HEK293T (cell line): ENCODE measurements around the gene CHAF1B.
A peak's percentile ranks its signal among the peaks of the same experiment; 100 is the strongest.

ENCODE experiments used
- CTCF ChIA-PET: fragments of 350-600 bp; formaldehyde crosslinking; extraction: SDS; loops from one replicate; lab custom pipeline; 2021; ENCODE audit warnings: antibody characterized with exemption, inconsistent platforms; lab: Yijun Ruan, JAX
- POLR2A ChIA-PET: fragments of 350-600 bp; formaldehyde crosslinking; extraction: SDS; loops from one replicate; lab custom pipeline; 2020; ENCODE audit warnings: antibody characterized with exemption, inconsistent platforms; lab: Yijun Ruan, JAX
- DNase-seq: peaks from one replicate; pipeline ENCODE4 v3.0.0; 2012; ENCODE audit warnings: mixed read lengths; ENCODE audit errors: extremely low spot score
- ARNT ChIP-seq: fragments of 450-650 bp; IDR thresholded peaks from 2 replicates; pipeline ENCODE4 v1.6.1; 2017; ENCODE audit warnings: mild to moderate bottlenecking
- BHLHE40 ChIP-seq: fragments of 450-650 bp; IDR thresholded peaks from 2 replicates; pipeline ENCODE4 v1.6.1; 2016; ENCODE audit warnings: mild to moderate bottlenecking, moderate library complexity, borderline replicate concordance
- CTBP1 ChIP-seq: fragments of 450-650 bp; IDR thresholded peaks from 2 replicates; pipeline ENCODE4 v1.6.1; 2016; ENCODE audit warnings: borderline replicate concordance
- ELF4 ChIP-seq: fragments of 450-650 bp; IDR thresholded peaks from 2 replicates; pipeline ENCODE4 v1.6.1; 2017; ENCODE audit warnings: antibody characterized with exemption
- FOXA1 ChIP-seq: fragments of 450-650 bp; IDR thresholded peaks from 2 replicates; pipeline ENCODE4 v1.6.1; 2016; ENCODE audit warnings: mild to moderate bottlenecking
- FOXK2 ChIP-seq: fragments of 450-650 bp; IDR thresholded peaks from 2 replicates; pipeline ENCODE4 v1.6.1; 2016; ENCODE audit warnings: mild to moderate bottlenecking
- FOXM1 ChIP-seq: fragments of 450-650 bp; IDR thresholded peaks from 2 replicates; pipeline ENCODE4 v1.6.1; 2017; ENCODE audit warnings: mild to moderate bottlenecking, borderline replicate concordance
- HDGF ChIP-seq: fragments of 450-650 bp; IDR thresholded peaks from 2 replicates; pipeline ENCODE4 v1.6.1; 2017; ENCODE audit warnings: antibody characterized with exemption, borderline replicate concordance
- L3MBTL2 ChIP-seq: fragments of 450-650 bp; conservative IDR thresholded peaks from 2 replicates; pipeline ENCODE4 v1.6.1; 2016; ENCODE audit warnings: mild to moderate bottlenecking
- LEF1 ChIP-seq: fragments of 450-650 bp; IDR thresholded peaks from 2 replicates; pipeline ENCODE4 v1.6.1; 2017; ENCODE audit warnings: mild to moderate bottlenecking, borderline replicate concordance
- NFRKB ChIP-seq: fragments of 450-650 bp; IDR thresholded peaks from 2 replicates; pipeline ENCODE4 v1.6.1; 2016; ENCODE audit warnings: mild to moderate bottlenecking, moderate library complexity
- PKNOX1 ChIP-seq: fragments of 450-650 bp; IDR thresholded peaks from 2 replicates; pipeline ENCODE4 v1.6.1; 2016
- SP1 ChIP-seq: fragments of 450-650 bp; IDR thresholded peaks from 2 replicates; pipeline ENCODE4 v1.6.1; 2017
- SUZ12 ChIP-seq: fragments of 450-650 bp; IDR thresholded peaks from 2 replicates; pipeline ENCODE4 v1.6.1; 2016; ENCODE audit warnings: mild to moderate bottlenecking
- TARDBP ChIP-seq: fragments of 450-650 bp; IDR thresholded peaks from 2 replicates; pipeline ENCODE4 v1.6.1; 2016
- ZNF384 ChIP-seq: fragments of 450-650 bp; IDR thresholded peaks from 2 replicates; pipeline ENCODE4 v1.6.1; 2016

Gene CHAF1B

GRCh38 chr21:36347962-36348328, 37.2 kb upstream of the CHAF1B start:
- ChIA-PET POLR2A (no interaction called here), CTCF (no interaction called here)
- TF ChIP-seq L3MBTL2 (no peak), FOXK2 (no peak), PKNOX1 (no peak), FOXA1 (no peak), LEF1 (no peak)
- DNase-seq: no peak

GRCh38 chr21:36349315-36349714, 35.9 kb upstream of the CHAF1B start:
- ChIA-PET POLR2A (no interaction called here), CTCF (no interaction called here)

GRCh38 chr21:36350282-36350910, 34.8 kb upstream of the CHAF1B start:
- ChIA-PET CTCF (interaction anchor here (0.6 kb wide), 1 partner anchor 109 kb away, joined by 3 read pairs; no protein-coding TSS in a partner anchor), POLR2A (no interaction called here)
- no peak for DNase-seq
- TF ChIP-seq SUZ12 (no peak), ZNF384 (no peak), FOXK2 (no peak), FOXM1 (no peak), FOXA1 (no peak), HDGF (no peak), SP1 (no peak), L3MBTL2 (no peak), NFRKB (no peak), BHLHE40 (no peak), ARNT (no peak), PKNOX1 (no peak)

More at GRCh38 chr21:36349315-36349714, 35.9 kb upstream of the CHAF1B start:
- no peak for TF ChIP-seq ELF4
- TF ChIP-seq L3MBTL2: no peak
- no peak for TF ChIP-seq HDGF
- TF ChIP-seq CTBP1: no peak
- TF ChIP-seq PKNOX1: no peak
- no peak for TF ChIP-seq FOXK2
- TF ChIP-seq ZNF384: no peak
- TF ChIP-seq NFRKB: no peak
- no peak for TF ChIP-seq BHLHE40
- no peak for TF ChIP-seq LEF1
- no peak for TF ChIP-seq SUZ12
- no peak for DNase-seq

GRCh38 chr21:36354918-36355680, 30.1 kb upstream of the CHAF1B start:
- no peak for DNase-seq

GRCh38 chr21:36355868-36356267, 29.3 kb upstream of the CHAF1B start:
- DNase-seq: peak; percentile 12
- CTCF ChIA-PET: no interaction called here
- POLR2A ChIA-PET: no interaction called here
- TF ChIP-seq ELF4 (no peak), SP1 (no peak), L3MBTL2 (no peak), ARNT (peak; percentile 85), PKNOX1 (peak; percentile 81), ZNF384 (no peak), BHLHE40 (no peak), FOXA1 (peak; percentile 36; the same call in 1 of the 2 replicates), TARDBP (no peak), CTBP1 (peak; percentile 50; the same call in 1 of the 2 replicates), FOXK2 (peak; percentile 76), LEF1 (no peak), SUZ12 (no peak), FOXM1 (no peak), NFRKB (no peak)

More at GRCh38 chr21:36354918-36355680, 30.1 kb upstream of the CHAF1B start:
- CTCF ChIA-PET: no interaction called here
- POLR2A ChIA-PET: no interaction called here
- TF ChIP-seq ARNT (no peak), FOXK2 (no peak), ZNF384 (no peak), L3MBTL2 (no peak)

GRCh38 chr21:36359185-36359584, 26.0 kb upstream of the CHAF1B start:
- ChIA-PET POLR2A (no interaction called here), CTCF (no interaction called here)
- no peak for DNase-seq
- TF ChIP-seq FOXM1 (no peak), PKNOX1 (no peak), SUZ12 (no peak), FOXA1 (no peak), HDGF (no peak)
